HepG2 (cell line): ENCODE data around the gene FBXO10.

Source experiments
- GTF2F1 ChIP-seq: fragments of 150-350 bp; IDR thresholded peaks from 2 replicates; pipeline ENCODE4 v1.6.1; 2014; ENCODE audit warnings: low read length
- POLR2A ChIP-seq, 2 experiments: IDR thresholded peaks; 2 replicates each; pipeline ENCODE4 v1.6.1; 2011; ENCODE audit warnings: low read depth in 2 of 2, low read length in 2 of 2, mild to moderate bottlenecking in 1 of 2, moderate library complexity in 1 of 2; ENCODE audit not compliant: insufficient read depth in 1 of 2
- SP2 ChIP-seq: sonication (generic); formaldehyde crosslinking; IDR thresholded peaks from 2 replicates; pipeline ENCODE4 v1.5.1; 2020; ENCODE audit warnings: mild to moderate bottlenecking, missing genetic modification reagents
- ZNF24 ChIP-seq: fragments of 450-650 bp; IDR thresholded peaks from 2 replicates; pipeline ENCODE4 v1.6.1; 2017; ENCODE audit warnings: antibody characterized with exemption, mild to moderate bottlenecking

GRCh38 chr9:37623267-37623666, 47.1 kb upstream of the FBXO10 start:
- TF ChIP-seq ZNF24 (no peak), SP2 (no peak), GTF2F1 (no peak), POLR2A (IDR thresholded peaks at IDR 0.05; ENCODE audit: insufficient read depth in 1 of 2, low read depth in 2 of 2, low read length in 2 of 2) (no peak)
